CD4-positive, alpha-beta T cell (primary cell): Measurements from ENCODE around the gene GOLPH3. TPM values are rescaled to one million over a fixed set of nuclear protein-coding genes. Genes with fewer than 3 reads are reported as not detected.
"Not testable (repeated sequence)": the region's sequence is repeated elsewhere in the genome, so short reads cannot be mapped to it uniquely, and the experiment has no call there.

Source experiments
- ATAC-seq: fragments of 200-7000 bp; cut with Tn5 transposase; one replicate; pipeline ENCODE4 v1.10.0; 2022; ENCODE audit warnings: mild to moderate bottlenecking; ENCODE audit not compliant: poor library complexity
- CTCF ChIA-PET: fragments of 350-600 bp; sonication (Branson Sonifier 250); formaldehyde crosslinking; loops from one replicate; lab custom pipeline; 2021; ENCODE audit warnings: antibody characterized with exemption, inconsistent platforms; lab: Charles Lee
- POLR2A ChIA-PET: fragments of 350-600 bp; sonication (Branson Sonifier 250); formaldehyde crosslinking; loops from one replicate; lab custom pipeline; 2021; ENCODE audit warnings: antibody characterized with exemption, inconsistent platforms; lab: Charles Lee
- DNase-seq, 14 experiments: peaks; one replicate each; pipeline ENCODE4 v3.0.0-alpha.2; 2013 to 2020; ENCODE audit warnings: mixed read lengths in 2 of 14
- H3K27ac ChIP-seq, 2 donors: one replicate each; pipeline versions ENCODE4 v1.5.1 to v1.7.0; 2013; ENCODE audit warnings: low read length in 2 of 2, low read depth in 1 of 2, mild to moderate bottlenecking in 1 of 2
- H3K27me3 ChIP-seq, 2 experiments: 1 replicate in 1 of 2; 2 replicates in 1 of 2; pipeline versions ENCODE4 v1.6.1 to v1.7.0; 2013; ENCODE audit warnings: low read length in 2 of 2, control low read depth in 1 of 2, mild to moderate bottlenecking in 1 of 2, moderate library complexity in 1 of 2; ENCODE audit not compliant: insufficient read depth in 2 of 2, control insufficient read depth in 1 of 2
- H3K36me3 ChIP-seq: one replicate; pipeline ENCODE4 v1.6.1; 2013; ENCODE audit warnings: low read length, control low read depth; ENCODE audit not compliant: insufficient read depth
- H3K4me1 ChIP-seq: one replicate; pipeline ENCODE4 v1.6.1; 2013; ENCODE audit warnings: low read length, control low read depth; ENCODE audit not compliant: insufficient read depth
- H3K4me3 ChIP-seq: one replicate; pipeline ENCODE4 v1.5.1; 2013; ENCODE audit warnings: mild to moderate bottlenecking, low read length, moderate library complexity
- H3K9me3 ChIP-seq, 2 experiments: 1 replicate in 1 of 2; 2 replicates in 1 of 2; pipeline versions ENCODE4 v1.6.1 to v1.7.0; 2013; ENCODE audit warnings: low read length in 2 of 2, mild to moderate bottlenecking in 2 of 2, control low read depth in 1 of 2, moderate library complexity in 1 of 2; ENCODE audit not compliant: control insufficient read depth in 1 of 2, insufficient read depth in 1 of 2
- H3K27ac Mint-ChIP-seq: one replicate; pipeline ENCODE4 v1.8.0; 2020; ENCODE audit warnings: mixed read lengths
- H3K27me3 Mint-ChIP-seq: one replicate; pipeline ENCODE4 v1.8.0; 2021; ENCODE audit warnings: mixed read lengths
- H3K36me3 Mint-ChIP-seq: one replicate; pipeline ENCODE4 v1.8.0; 2021; ENCODE audit warnings: low read depth, mixed read lengths
- H3K4me1 Mint-ChIP-seq: one replicate; pipeline ENCODE4 v1.8.0; 2021; ENCODE audit warnings: low read depth, mixed read lengths
- H3K4me3 Mint-ChIP-seq: one replicate; pipeline ENCODE4 v1.8.0; 2020; ENCODE audit warnings: mild to moderate bottlenecking, mixed read lengths
- H3K9me3 Mint-ChIP-seq: one replicate; pipeline ENCODE4 v1.8.0; 2020; ENCODE audit warnings: mixed read lengths
- intact Hi-C, 2 experiments: fragments of 100-400 bp; cut with DNase I in 1 of 2; cut with micrococcal nuclease in 1 of 2; formaldehyde crosslinking; loops; one replicate each; pipeline versions ENCODE4 v1.15.1 to v1.9.0; 2023 to 2025; cut with DNase I, micrococcal nuclease
- total RNA-seq, 174 experiments: library from RNA in 2 of 174; stranded (reverse) in 2 of 174; gene quantifications; one replicate each; pipeline ENCODE4 v1.2.3 and lab custom pipeline; 2021 to 2026
- TF ChIP-seq, protein P1 (sequence below): fragments of 200-600 bp; IDR thresholded peaks from one replicate; pipeline ENCODE4 v1.8.0; 2022; ENCODE audit warnings: antibody characterized with exemption, mild to moderate bottlenecking

The GOLPH3 gene
- total RNA-seq, 2 experiments from 2014 or later, result 52.0 to 55.4 TPM

- H3K27me3 ChIP-seq, result no peaks in the 10 kb centered on the region
- no peaks in the 10 kb centered on the region for H3K36me3 Mint-ChIP-seq
- H3K36me3 ChIP-seq, result no peaks in the 10 kb centered on the region
- H3K4me1 ChIP-seq, result peaks cover 3% of the 10 kb centered on the region
- H3K9me3 ChIP-seq, result peaks cover 0 to 6% of the 10 kb centered on the region in 2 experiments
- H3K9me3 Mint-ChIP-seq, result no peaks in the 10 kb centered on the region
- ChIA-PET POLR2A (no interaction called here), CTCF (no interaction called here)
- no peaks in the 10 kb centered on the region for H3K4me1 Mint-ChIP-seq
- intact Hi-C loops, result no loop called here
- no peak overlapping the region for H3K4me3 ChIP-seq
- peaks cover 6% of the 10 kb centered on the region for H3K27me3 Mint-ChIP-seq
- DNase-seq, result no peak
- H3K4me3 Mint-ChIP-seq, result no peak overlapping the region
- TF ChIP-seq, protein P1, sequence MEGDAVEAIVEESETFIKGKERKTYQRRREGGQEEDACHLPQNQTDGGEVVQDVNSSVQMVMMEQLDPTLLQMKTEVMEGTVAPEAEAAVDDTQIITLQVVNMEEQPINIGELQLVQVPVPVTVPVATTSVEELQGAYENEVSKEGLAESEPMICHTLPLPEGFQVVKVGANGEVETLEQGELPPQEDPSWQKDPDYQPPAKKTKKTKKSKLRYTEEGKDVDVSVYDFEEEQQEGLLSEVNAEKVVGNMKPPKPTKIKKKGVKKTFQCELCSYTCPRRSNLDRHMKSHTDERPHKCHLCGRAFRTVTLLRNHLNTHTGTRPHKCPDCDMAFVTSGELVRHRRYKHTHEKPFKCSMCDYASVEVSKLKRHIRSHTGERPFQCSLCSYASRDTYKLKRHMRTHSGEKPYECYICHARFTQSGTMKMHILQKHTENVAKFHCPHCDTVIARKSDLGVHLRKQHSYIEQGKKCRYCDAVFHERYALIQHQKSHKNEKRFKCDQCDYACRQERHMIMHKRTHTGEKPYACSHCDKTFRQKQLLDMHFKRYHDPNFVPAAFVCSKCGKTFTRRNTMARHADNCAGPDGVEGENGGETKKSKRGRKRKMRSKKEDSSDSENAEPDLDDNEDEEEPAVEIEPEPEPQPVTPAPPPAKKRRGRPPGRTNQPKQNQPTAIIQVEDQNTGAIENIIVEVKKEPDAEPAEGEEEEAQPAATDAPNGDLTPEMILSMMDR, result no peak
- no peak overlapping the region for H3K27ac Mint-ChIP-seq
- ATAC-seq, result no peak
- no peak overlapping the region for H3K27ac ChIP-seq
Measured at GRCh38 chr5:32182463-32183063, 8.4 kb upstream of the GOLPH3 start.

DNA sequence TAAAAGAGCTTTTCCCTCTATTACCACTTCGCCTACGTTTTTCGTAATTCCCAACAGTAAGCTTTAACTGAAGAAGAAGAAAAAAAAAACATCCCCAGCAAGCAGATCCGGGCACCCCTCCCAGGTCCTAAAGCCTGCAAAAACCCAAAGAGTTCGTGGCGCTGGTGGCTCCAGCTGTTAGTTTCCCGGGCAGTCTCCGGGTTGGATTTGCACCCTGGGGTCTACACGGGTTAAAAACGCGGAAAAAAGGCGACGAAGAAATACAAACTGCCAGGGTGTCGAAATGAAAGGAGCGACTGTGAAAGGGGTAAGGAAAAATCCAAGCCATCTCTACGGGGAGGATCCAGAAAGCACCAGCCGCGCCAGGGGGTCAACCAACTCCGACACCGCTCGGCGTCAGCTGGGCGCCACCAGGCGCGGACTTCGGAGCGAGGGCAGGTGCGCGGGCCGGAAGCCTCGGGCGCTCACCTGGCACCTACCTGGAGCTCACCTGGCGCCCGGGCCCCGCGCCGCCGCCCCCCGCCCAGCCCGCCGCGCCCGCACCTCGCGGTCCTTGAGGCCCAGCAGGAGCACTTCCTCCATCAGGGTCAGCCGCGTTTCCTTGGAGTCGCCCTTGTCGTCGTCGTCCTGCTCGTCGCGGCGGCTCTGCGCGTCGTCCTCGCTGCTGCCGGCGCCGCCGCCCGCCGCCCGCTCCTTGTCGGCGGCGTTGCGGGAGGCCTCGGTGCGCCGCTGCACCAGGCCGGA is 680 bp downstream of the GOLPH3 start:
- peak; percentile 12 for ATAC-seq
- H3K4me1 Mint-ChIP-seq, result peaks cover 47% of the 10 kb centered on the region
- intact Hi-C loops, result loop anchor here (2.0 to 10.0 kb wide), 9 partner anchors 36 to 1834 kb away; partner anchors contain the start of genes MTMR12 (in 2 of the 2), SUB1 (in 2 of the 2), AMACR (in 1 of the 2) and C5orf22 (in 1 of the 2)
- Histone ChIP-seq H3K27me3 (no peaks in the 10 kb centered on the region), H3K27ac (peak overlapping the region; percentile 89 to 95), H3K36me3 (peaks cover 14% of the 10 kb centered on the region), H3K4me3 (peak overlapping the region; percentile 90), H3K4me1 (peaks cover 18% of the 10 kb centered on the region), H3K9me3 (no peaks in the 10 kb centered on the region)
- CTCF ChIA-PET, result interaction anchor here (1.0 to 1.6 kb wide), 5 partner anchors 9 to 417 kb away, joined by 3 to 4 read pairs (median 3); no protein-coding TSS in a partner anchor
- peak overlapping the region; percentile 99 for H3K4me3 Mint-ChIP-seq
- H3K9me3 Mint-ChIP-seq, result no peaks in the 10 kb centered on the region
- TF ChIP-seq, protein P1, result no peak
- H3K36me3 Mint-ChIP-seq, result peaks cover 50% of the 10 kb centered on the region
- H3K27ac Mint-ChIP-seq, result peak overlapping the region; percentile 95
- peak; percentile 4 to 70 (median 32) for DNase-seq
- no peaks in the 10 kb centered on the region for H3K27me3 Mint-ChIP-seq
- POLR2A ChIA-PET, result interaction anchor here (0.6 to 2.8 kb wide), 29 partner anchors 9 to 642 kb away, joined by 3 to 18 read pairs (median 4); partner anchors contain the start of genes C5orf22, DROSHA, MTMR12 and SUB1

- intact Hi-C loops, result loop anchor here (5.0 to 10.0 kb wide), 7 partner anchors 36 to 1834 kb away; partner anchors contain the start of genes SUB1 (in 2 of the 2), AMACR (in 1 of the 2), C5orf22 (in 1 of the 2) and DROSHA (in 1 of the 2)
- peak overlapping the region; percentile 99 for H3K4me3 Mint-ChIP-seq
- Histone ChIP-seq H3K27ac (peak overlapping the region; percentile 30 to 89), H3K4me3 (peak overlapping the region; percentile 90), H3K4me1 (peaks cover 18% of the 10 kb centered on the region), H3K36me3 (peaks cover 19% of the 10 kb centered on the region), H3K27me3 (no peaks in the 10 kb centered on the region), H3K9me3 (no peaks in the 10 kb centered on the region)
- ATAC-seq (no peak), DNase-seq (peak in 2 of 14 experiments; percentile 37 to 40)
- no peaks in the 10 kb centered on the region for H3K9me3 Mint-ChIP-seq
- H3K27me3 Mint-ChIP-seq, result no peaks in the 10 kb centered on the region
- TF ChIP-seq, protein P1, result no peak
- peak overlapping the region; percentile 95 for H3K27ac Mint-ChIP-seq
- peaks cover 56% of the 10 kb centered on the region for H3K36me3 Mint-ChIP-seq
- CTCF ChIA-PET, result interaction anchor here (1.2 to 1.6 kb wide), 3 partner anchors 16 to 417 kb away, joined by 3 to 4 read pairs (median 3); no protein-coding TSS in a partner anchor
- H3K4me1 Mint-ChIP-seq, result peaks cover 52% of the 10 kb centered on the region
- POLR2A ChIA-PET, result interaction anchor here (0.6 to 2.8 kb wide), 16 partner anchors 9 to 641 kb away, joined by 3 to 18 read pairs (median 6); partner anchors contain the start of genes C5orf22, DROSHA, MTMR12 and SUB1
Measured at GRCh38 chr5:32172923-32173266, 1.2 kb downstream of the GOLPH3 start.

DNA sequence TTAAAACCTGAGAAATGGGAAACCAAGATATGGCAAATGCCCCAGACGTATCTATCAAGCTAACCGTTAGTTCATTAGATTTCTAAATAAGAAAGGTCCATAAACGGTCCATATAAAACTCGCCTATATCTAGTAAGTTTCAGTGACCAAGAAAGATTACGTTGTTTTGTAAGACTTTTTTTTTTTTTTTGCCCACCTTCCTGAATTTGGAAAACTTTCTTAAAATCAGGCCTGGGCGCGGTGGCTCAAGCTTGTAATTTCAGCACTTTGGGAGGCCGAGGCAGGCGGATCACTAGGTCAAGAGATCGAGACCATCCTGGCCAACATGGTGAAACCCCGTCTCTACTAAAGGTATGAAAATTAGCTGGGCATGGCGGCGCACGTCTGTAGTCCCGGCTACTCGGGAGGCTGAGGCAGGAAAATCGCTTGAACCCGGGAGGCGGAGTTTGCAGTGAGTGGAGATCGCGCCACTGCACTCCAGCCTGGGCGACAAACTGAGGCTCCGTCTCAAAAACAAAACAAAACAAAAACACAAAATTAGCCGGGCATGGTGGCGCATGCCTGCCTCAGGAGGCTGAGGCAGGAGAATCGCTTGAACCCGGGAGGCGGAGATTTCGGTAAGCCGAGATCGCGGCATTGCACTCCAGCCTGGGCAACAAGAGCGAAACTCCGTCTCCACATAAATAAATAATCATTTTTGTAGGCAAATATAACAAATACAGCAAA is 1.8 kb downstream of the GOLPH3 start:
- Mint-ChIP-seq H3K27ac (peak overlapping the region; percentile 95), H3K4me3 (peak overlapping the region; percentile 99), H3K36me3 (peaks cover 59% of the 10 kb centered on the region), H3K4me1 (peaks cover 52% of the 10 kb centered on the region)
- CTCF ChIA-PET, result interaction anchor here (1.2 to 1.6 kb wide), 3 partner anchors 17 to 417 kb away, joined by 3 to 4 read pairs (median 3); no protein-coding TSS in a partner anchor
- Histone ChIP-seq H3K4me1 (peaks cover 18% of the 10 kb centered on the region), H3K27ac (peak overlapping the region in 1 of 2 donors; percentile 89), H3K4me3 (peak overlapping the region; percentile 90), H3K36me3 (peaks cover 23% of the 10 kb centered on the region)
- POLR2A ChIA-PET, result interaction anchor here (0.6 to 2.8 kb wide), 9 partner anchors 8 to 534 kb away, joined by 3 to 18 read pairs (median 8); partner anchors contain the start of genes MTMR12, SUB1 and ZFR
- intact Hi-C loops, result loop anchor here (5.0 to 10.0 kb wide), 7 partner anchors 35 to 1835 kb away; partner anchors contain the start of genes SUB1 (in 2 of the 2), AMACR (in 1 of the 2), C5orf22 (in 1 of the 2) and DROSHA (in 1 of the 2)
- not testable (repeated sequence) for H3K9me3 Mint-ChIP-seq, H3K9me3 ChIP-seq, H3K27me3 ChIP-seq, ATAC-seq, H3K27me3 Mint-ChIP-seq
- peak in 8 of 14 experiments; percentile 2 to 40 (median 16) for DNase-seq
